Mucosa of stomach (tissue), 1 donor: ENCODE results near the gene CARD8.
A peak's percentile ranks its signal among the peaks of the same experiment; 100 is the strongest.
"Not testable (repeated sequence)": the region's sequence is repeated elsewhere in the genome, so short reads cannot be mapped to it uniquely, and the experiment has no call there.

Source experiments
- H3K27me3 ChIP-seq: one replicate; pipeline ENCODE4 v1.7.0; 2013; ENCODE audit warnings: mild to moderate bottlenecking, low read length; ENCODE audit not compliant: control insufficient read depth, insufficient read depth
- H3K36me3 ChIP-seq: one replicate; pipeline ENCODE4 v1.7.0; 2013; ENCODE audit warnings: low read length; ENCODE audit not compliant: control insufficient read depth, insufficient read depth
- H3K4me1 ChIP-seq: one replicate; pipeline ENCODE4 v1.7.0; 2013; ENCODE audit warnings: mild to moderate bottlenecking, low read length; ENCODE audit not compliant: control insufficient read depth, insufficient read depth
- H3K4me3 ChIP-seq: one replicate; pipeline ENCODE4 v1.7.0; 2013; ENCODE audit warnings: low read length
- H3K9ac ChIP-seq: one replicate; pipeline ENCODE4 v1.7.0; 2013; ENCODE audit warnings: mild to moderate bottlenecking, low read length, moderate library complexity
- H3K9me3 ChIP-seq: one replicate; pipeline ENCODE4 v1.7.0; 2013; ENCODE audit warnings: mild to moderate bottlenecking, low read length, moderate library complexity; ENCODE audit not compliant: control insufficient read depth
- donor health status: Pancreatic carcinoma.

The CARD8 gene

GRCh38 chr19:48254529-48254970, 1.2 kb downstream of the CARD8 start:
- H3K9ac ChIP-seq: peak overlapping the region; percentile 97
- H3K4me3 ChIP-seq: no peak overlapping the region
- peaks cover 9% of the 10 kb centered on the region for H3K4me1 ChIP-seq
- no peaks in the 10 kb centered on the region for H3K36me3 ChIP-seq
- H3K9me3 ChIP-seq: no peaks in the 10 kb centered on the region
- no peaks in the 10 kb centered on the region for H3K27me3 ChIP-seq

- Histone ChIP-seq H3K36me3 (no peaks in the 10 kb centered on the region), H3K9me3 (no peaks in the 10 kb centered on the region), H3K9ac (no peak overlapping the region), H3K4me3 (no peak overlapping the region), H3K27me3 (no peaks in the 10 kb centered on the region), H3K4me1 (peaks cover 9% of the 10 kb centered on the region)
Measured at GRCh38 chr19:48253999-48254398, 1.7 kb downstream of the CARD8 start.

- Histone ChIP-seq H3K27me3 (no peaks in the 10 kb centered on the region), H3K4me3 (no peak overlapping the region), H3K9ac (no peak overlapping the region), H3K36me3 (peaks cover 8% of the 10 kb centered on the region), H3K9me3 (no peaks in the 10 kb centered on the region), H3K4me1 (peaks cover 9% of the 10 kb centered on the region)
Measured at GRCh38 chr19:48252609-48253008, 3.1 kb downstream of the CARD8 start.

GRCh38 chr19:48250290-48251025, 5.3 kb downstream of the CARD8 start:
- no peaks in the 10 kb centered on the region for H3K9me3 ChIP-seq
- peaks cover 8% of the 10 kb centered on the region for H3K36me3 ChIP-seq
- peaks cover 9% of the 10 kb centered on the region for H3K4me1 ChIP-seq
- H3K9ac ChIP-seq: no peak overlapping the region
- no peaks in the 10 kb centered on the region for H3K27me3 ChIP-seq
- H3K4me3 ChIP-seq: no peak overlapping the region

- H3K9me3 ChIP-seq: no peaks in the 10 kb centered on the region
- peaks cover 8% of the 10 kb centered on the region for H3K36me3 ChIP-seq
- H3K27me3 ChIP-seq: no peaks in the 10 kb centered on the region
- H3K4me3 ChIP-seq: no peak overlapping the region
- peak overlapping the region; percentile 25 for H3K9ac ChIP-seq
- H3K4me1 ChIP-seq: peaks cover 3% of the 10 kb centered on the region
Measured at GRCh38 chr19:48249502-48250014, 6.2 kb downstream of the CARD8 start.

- no peak overlapping the region for H3K9ac ChIP-seq
- H3K4me3 ChIP-seq: no peak overlapping the region
- H3K4me1 ChIP-seq: no peaks in the 10 kb centered on the region
Measured at GRCh38 chr19:48248081-48248833, 7.5 kb downstream of the CARD8 start.

GRCh38 chr19:48247212-48247611, 8.5 kb downstream of the CARD8 start:
- H3K9me3 ChIP-seq: no peaks in the 10 kb centered on the region
- H3K36me3 ChIP-seq: peaks cover 8% of the 10 kb centered on the region
- H3K27me3 ChIP-seq: no peaks in the 10 kb centered on the region
- H3K9ac ChIP-seq: no peak overlapping the region
- H3K4me1 ChIP-seq: no peaks in the 10 kb centered on the region
- H3K4me3 ChIP-seq: no peak overlapping the region

More at GRCh38 chr19:48248081-48248833, 7.5 kb downstream of the CARD8 start:
- no peaks in the 10 kb centered on the region for H3K9me3 ChIP-seq
- no peaks in the 10 kb centered on the region for H3K27me3 ChIP-seq
- H3K36me3 ChIP-seq: peaks cover 8% of the 10 kb centered on the region

GRCh38 chr19:48246101-48246500, 9.6 kb downstream of the CARD8 start:
- H3K4me3 ChIP-seq: no peak overlapping the region

GRCh38 chr19:48244281-48244680, 11.4 kb downstream of the CARD8 start:
- H3K9ac ChIP-seq: no peak overlapping the region
- no peak overlapping the region for H3K4me3 ChIP-seq
- no peaks in the 10 kb centered on the region for H3K27me3 ChIP-seq
- no peaks in the 10 kb centered on the region for H3K9me3 ChIP-seq
- H3K4me1 ChIP-seq: no peaks in the 10 kb centered on the region
- peaks cover 8% of the 10 kb centered on the region for H3K36me3 ChIP-seq

More at GRCh38 chr19:48246101-48246500, 9.6 kb downstream of the CARD8 start:
- no peak overlapping the region for H3K9ac ChIP-seq
- no peaks in the 10 kb centered on the region for H3K27me3 ChIP-seq
- H3K9me3 ChIP-seq: no peaks in the 10 kb centered on the region
- H3K36me3 ChIP-seq: peaks cover 8% of the 10 kb centered on the region
- no peaks in the 10 kb centered on the region for H3K4me1 ChIP-seq

- not testable (repeated sequence) for H3K36me3 ChIP-seq, H3K9ac ChIP-seq, H3K9me3 ChIP-seq, H3K4me1 ChIP-seq, H3K27me3 ChIP-seq, H3K4me3 ChIP-seq
Measured at GRCh38 chr19:48241771-48242170, 13.9 kb downstream of the CARD8 start.

- no peaks in the 10 kb centered on the region for H3K27me3 ChIP-seq
- H3K9ac ChIP-seq: no peak overlapping the region
- no peak overlapping the region for H3K4me3 ChIP-seq
- no peaks in the 10 kb centered on the region for H3K9me3 ChIP-seq
- no peaks in the 10 kb centered on the region for H3K36me3 ChIP-seq
- H3K4me1 ChIP-seq: no peaks in the 10 kb centered on the region
Measured at GRCh38 chr19:48239582-48240141, 16.1 kb downstream of the CARD8 start.

GRCh38 chr19:48239120-48239519, 16.6 kb downstream of the CARD8 start:
- no peak overlapping the region for H3K9ac ChIP-seq
- H3K4me3 ChIP-seq: no peak overlapping the region
- H3K27me3 ChIP-seq: no peaks in the 10 kb centered on the region
- no peaks in the 10 kb centered on the region for H3K9me3 ChIP-seq
- no peaks in the 10 kb centered on the region for H3K4me1 ChIP-seq
- H3K36me3 ChIP-seq: no peaks in the 10 kb centered on the region
